HL-60 (cell line): ENCODE measurements around the gene BCL2.

Experiments used
- POLR2AphosphoS5 ChIP-seq: IDR thresholded peaks from 2 replicates; pipeline ENCODE4 v1.6.1; 2012; ENCODE audit warnings: low read depth
- TF ChIP-seq, protein P1 (sequence below): IDR thresholded peaks from one replicate; pipeline ENCODE4 v1.5.1; 2011; ENCODE audit warnings: low read length, control low read depth, inconsistent platforms; ENCODE audit not compliant: insufficient read depth
- TF ChIP-seq, protein P2 (sequence below): IDR thresholded peaks from 2 replicates; pipeline ENCODE4 v1.6.1; 2012; ENCODE audit warnings: low read depth; ENCODE audit not compliant: insufficient replicate concordance

DNA sequence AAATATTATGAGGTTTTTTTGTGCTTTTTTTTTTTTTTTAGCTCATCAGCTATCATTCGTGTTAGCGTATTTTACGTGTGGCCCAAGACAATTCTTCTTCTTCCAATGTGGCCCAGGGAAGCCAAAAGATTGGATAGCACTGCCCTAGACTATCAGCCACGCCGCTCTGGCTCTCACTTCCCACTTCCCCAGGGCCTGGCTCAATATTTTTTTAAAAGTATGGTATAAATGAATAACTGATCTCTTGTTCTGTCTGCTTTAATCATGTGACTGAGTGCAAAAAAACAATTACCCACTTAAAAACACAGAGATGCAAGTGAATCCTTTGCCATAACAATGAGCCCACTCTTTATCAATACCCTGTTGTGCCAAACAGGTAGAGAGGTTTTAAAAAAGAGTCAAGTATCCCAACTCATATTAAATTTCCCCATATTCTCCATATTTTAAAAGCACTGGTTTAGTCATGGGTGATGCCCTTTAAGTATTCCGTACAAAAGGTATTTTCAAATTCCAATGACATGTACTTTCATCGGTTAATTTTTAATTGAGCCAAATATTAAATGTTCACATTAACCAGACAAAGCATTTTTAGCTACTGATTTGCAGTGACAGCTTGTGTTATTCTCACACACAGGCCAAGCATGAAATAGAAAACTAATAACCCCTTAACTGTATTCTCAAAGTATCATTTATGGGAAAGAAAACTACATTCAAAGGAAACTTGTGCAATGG, 12.6 kb downstream of the BCL2 start:
- TF ChIP-seq, protein P1, sequence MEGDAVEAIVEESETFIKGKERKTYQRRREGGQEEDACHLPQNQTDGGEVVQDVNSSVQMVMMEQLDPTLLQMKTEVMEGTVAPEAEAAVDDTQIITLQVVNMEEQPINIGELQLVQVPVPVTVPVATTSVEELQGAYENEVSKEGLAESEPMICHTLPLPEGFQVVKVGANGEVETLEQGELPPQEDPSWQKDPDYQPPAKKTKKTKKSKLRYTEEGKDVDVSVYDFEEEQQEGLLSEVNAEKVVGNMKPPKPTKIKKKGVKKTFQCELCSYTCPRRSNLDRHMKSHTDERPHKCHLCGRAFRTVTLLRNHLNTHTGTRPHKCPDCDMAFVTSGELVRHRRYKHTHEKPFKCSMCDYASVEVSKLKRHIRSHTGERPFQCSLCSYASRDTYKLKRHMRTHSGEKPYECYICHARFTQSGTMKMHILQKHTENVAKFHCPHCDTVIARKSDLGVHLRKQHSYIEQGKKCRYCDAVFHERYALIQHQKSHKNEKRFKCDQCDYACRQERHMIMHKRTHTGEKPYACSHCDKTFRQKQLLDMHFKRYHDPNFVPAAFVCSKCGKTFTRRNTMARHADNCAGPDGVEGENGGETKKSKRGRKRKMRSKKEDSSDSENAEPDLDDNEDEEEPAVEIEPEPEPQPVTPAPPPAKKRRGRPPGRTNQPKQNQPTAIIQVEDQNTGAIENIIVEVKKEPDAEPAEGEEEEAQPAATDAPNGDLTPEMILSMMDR, result no peak
- TF ChIP-seq, protein P2, sequence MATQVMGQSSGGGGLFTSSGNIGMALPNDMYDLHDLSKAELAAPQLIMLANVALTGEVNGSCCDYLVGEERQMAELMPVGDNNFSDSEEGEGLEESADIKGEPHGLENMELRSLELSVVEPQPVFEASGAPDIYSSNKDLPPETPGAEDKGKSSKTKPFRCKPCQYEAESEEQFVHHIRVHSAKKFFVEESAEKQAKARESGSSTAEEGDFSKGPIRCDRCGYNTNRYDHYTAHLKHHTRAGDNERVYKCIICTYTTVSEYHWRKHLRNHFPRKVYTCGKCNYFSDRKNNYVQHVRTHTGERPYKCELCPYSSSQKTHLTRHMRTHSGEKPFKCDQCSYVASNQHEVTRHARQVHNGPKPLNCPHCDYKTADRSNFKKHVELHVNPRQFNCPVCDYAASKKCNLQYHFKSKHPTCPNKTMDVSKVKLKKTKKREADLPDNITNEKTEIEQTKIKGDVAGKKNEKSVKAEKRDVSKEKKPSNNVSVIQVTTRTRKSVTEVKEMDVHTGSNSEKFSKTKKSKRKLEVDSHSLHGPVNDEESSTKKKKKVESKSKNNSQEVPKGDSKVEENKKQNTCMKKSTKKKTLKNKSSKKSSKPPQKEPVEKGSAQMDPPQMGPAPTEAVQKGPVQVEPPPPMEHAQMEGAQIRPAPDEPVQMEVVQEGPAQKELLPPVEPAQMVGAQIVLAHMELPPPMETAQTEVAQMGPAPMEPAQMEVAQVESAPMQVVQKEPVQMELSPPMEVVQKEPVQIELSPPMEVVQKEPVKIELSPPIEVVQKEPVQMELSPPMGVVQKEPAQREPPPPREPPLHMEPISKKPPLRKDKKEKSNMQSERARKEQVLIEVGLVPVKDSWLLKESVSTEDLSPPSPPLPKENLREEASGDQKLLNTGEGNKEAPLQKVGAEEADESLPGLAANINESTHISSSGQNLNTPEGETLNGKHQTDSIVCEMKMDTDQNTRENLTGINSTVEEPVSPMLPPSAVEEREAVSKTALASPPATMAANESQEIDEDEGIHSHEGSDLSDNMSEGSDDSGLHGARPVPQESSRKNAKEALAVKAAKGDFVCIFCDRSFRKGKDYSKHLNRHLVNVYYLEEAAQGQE, result no peak
- no peak for TF ChIP-seq POLR2AphosphoS5
